Neural cell (in vitro differentiated cells): ENCODE data around the gene MED27. TPM values are rescaled to one million over a fixed set of nuclear protein-coding genes. Genes with fewer than 3 reads are reported as not detected.

ENCODE experiments used
- H2AFZ ChIP-seq: fragments of 200-600, 300-800 bp; sonication (generic), shearing (Covaris generic); 2 replicates; pipeline ENCODE4 v1.6.0; 2014; ENCODE audit warnings: low read depth, mild to moderate bottlenecking, antibody characterized with exemption, low read length, moderate library complexity
- H3F3A ChIP-seq: fragments of 200-600 bp; shearing (Covaris generic); 2 replicates; pipeline ENCODE4 v1.6.1; 2016; ENCODE audit warnings: mild to moderate bottlenecking, moderate library complexity, mixed read lengths, antibody characterized with exemption, low read length; ENCODE audit not compliant: insufficient read depth, poor library complexity, severe bottlenecking
- H3K27ac ChIP-seq: fragments of 200-600, 300-800 bp; sonication (generic), shearing (Covaris generic); 2 replicates; pipeline ENCODE4 v1.5.1; 2014; ENCODE audit warnings: mild to moderate bottlenecking, low read length, moderate library complexity
- H3K27me3 ChIP-seq: fragments of 300-800, 200-600 bp; sonication (generic), shearing (Covaris generic); 2 replicates; pipeline ENCODE4 v1.6.0; 2014; ENCODE audit warnings: mild to moderate bottlenecking, low read depth, low read length, moderate library complexity; ENCODE audit not compliant: insufficient read depth
- H3K36me3 ChIP-seq: fragments of 300-800, 200-600 bp; sonication (generic), shearing (Covaris generic); 2 replicates; pipeline ENCODE4 v1.5.1; 2014; ENCODE audit warnings: mild to moderate bottlenecking, antibody characterized with exemption, low read length, moderate library complexity; ENCODE audit not compliant: insufficient read depth
- H3K4me2 ChIP-seq: fragments of 300-800, 200-600 bp; sonication (generic), shearing (Covaris generic); 2 replicates; pipeline ENCODE4 v1.6.0; 2014; ENCODE audit warnings: mild to moderate bottlenecking, low read length
- H3K4me3 ChIP-seq: fragments of 300-800, 200-600 bp; sonication (generic), shearing (Covaris generic); 2 replicates; pipeline ENCODE4 v1.5.1; 2014; ENCODE audit warnings: mild to moderate bottlenecking, low read length, moderate library complexity
- H3K79me2 ChIP-seq: fragments of 200-600 bp; shearing (Covaris generic); replicated peaks from 2 replicates; pipeline ENCODE4 v1.6.0; 2014; ENCODE audit warnings: mild to moderate bottlenecking, low read length, moderate library complexity; ENCODE audit not compliant: insufficient read depth
- H3K9ac ChIP-seq: fragments of 300-800, 200-600 bp; sonication (generic), shearing (Covaris generic); 2 replicates; pipeline ENCODE4 v1.6.1; 2016; ENCODE audit warnings: mild to moderate bottlenecking, low read length, mixed read lengths
- H3K9me2 ChIP-seq: fragments of 200-600 bp; shearing (Covaris generic); 2 replicates; pipeline ENCODE4 v1.6.1; 2016; ENCODE audit warnings: mild to moderate bottlenecking, low read length, mixed read lengths; ENCODE audit not compliant: insufficient read depth
- H3K9me3 ChIP-seq: fragments of 200-600, 300-800 bp; sonication (generic), shearing (Covaris generic); 2 replicates; pipeline ENCODE4 v1.6.1; 2016; ENCODE audit warnings: mild to moderate bottlenecking, mixed run types, low read length, moderate library complexity, mixed read lengths
- H4K20me1 ChIP-seq: fragments of 200-600 bp; shearing (Covaris generic); 2 replicates; pipeline ENCODE4 v1.6.1; 2016; ENCODE audit warnings: mild to moderate bottlenecking, mixed run types; ENCODE audit not compliant: insufficient read depth
- CTCF ChIP-seq: fragments of 450-650 bp; IDR thresholded peaks from 2 replicates; pipeline ENCODE4 v1.5.1; 2014; ENCODE audit warnings: antibody characterized with exemption, mild to moderate bottlenecking, moderate library complexity; ENCODE audit not compliant: poor library complexity, severe bottlenecking
- EP300 ChIP-seq: fragments of 450-650 bp; conservative IDR thresholded peaks from 2 replicates; pipeline ENCODE4 v1.6.1; 2014; ENCODE audit warnings: antibody characterized with exemption, mild to moderate bottlenecking, moderate library complexity; ENCODE audit not compliant: poor library complexity, severe bottlenecking
- EZH2 ChIP-seq: fragments of 200-600, 300-800 bp; shearing (Covaris generic), sonication (generic); IDR thresholded peaks from 2 replicates; pipeline ENCODE4 v1.6.1; 2014; ENCODE audit warnings: antibody characterized with exemption, low read length, borderline replicate concordance, mild to moderate bottlenecking; ENCODE audit not compliant: insufficient read depth, poor library complexity, severe bottlenecking
- MXI1 ChIP-seq: fragments of 450-650 bp; conservative IDR thresholded peaks from 2 replicates; pipeline ENCODE4 v1.6.1; 2014; ENCODE audit warnings: antibody characterized with exemption, mild to moderate bottlenecking; ENCODE audit not compliant: poor library complexity, severe bottlenecking
- POLR2AphosphoS5 ChIP-seq: IDR thresholded peaks from 2 replicates; pipeline ENCODE4 v1.6.1; 2012
- RAD21 ChIP-seq: fragments of 450-650 bp; conservative IDR thresholded peaks from 2 replicates; pipeline ENCODE4 v1.6.1; 2014; ENCODE audit warnings: antibody characterized with exemption, mild to moderate bottlenecking, moderate library complexity
- SMC3 ChIP-seq: fragments of 450-650 bp; conservative IDR thresholded peaks from 2 replicates; pipeline ENCODE4 v1.6.1; 2014; ENCODE audit warnings: antibody characterized with exemption, mild to moderate bottlenecking, moderate library complexity; ENCODE audit not compliant: poor library complexity
- TAF1 ChIP-seq: IDR thresholded peaks from 2 replicates; pipeline ENCODE4 v1.6.1; 2012; ENCODE audit warnings: low read depth
- polyA plus RNA-seq: library from polyadenylated mRNA; depleted of rRNA; stranded (reverse); fragments of >200 nt; gene quantifications from 2 replicates; pipeline ENCODE4 v1.2.3, GENCODE V29; 2014
- TF ChIP-seq, protein P1 (sequence below): IDR thresholded peaks from 2 replicates; pipeline ENCODE4 v1.6.1; 2012; ENCODE audit warnings: borderline replicate concordance

The MED27 gene
- polyA plus RNA-seq, 1 donor from 2014 or later: 7.5 TPM

GRCh38 chr9:131959056-131959455, 120.6 kb downstream of the MED27 start:
- no peaks in the 10 kb centered on the region for H3K79me2 ChIP-seq
- no peaks in the 10 kb centered on the region for H4K20me1 ChIP-seq
- no peak overlapping the region for H3K4me3 ChIP-seq
- H3K9ac ChIP-seq: no peak overlapping the region
- TF ChIP-seq MXI1 (no peak), TAF1 (no peak), EZH2 (no peak)
- TF ChIP-seq, protein P1, sequence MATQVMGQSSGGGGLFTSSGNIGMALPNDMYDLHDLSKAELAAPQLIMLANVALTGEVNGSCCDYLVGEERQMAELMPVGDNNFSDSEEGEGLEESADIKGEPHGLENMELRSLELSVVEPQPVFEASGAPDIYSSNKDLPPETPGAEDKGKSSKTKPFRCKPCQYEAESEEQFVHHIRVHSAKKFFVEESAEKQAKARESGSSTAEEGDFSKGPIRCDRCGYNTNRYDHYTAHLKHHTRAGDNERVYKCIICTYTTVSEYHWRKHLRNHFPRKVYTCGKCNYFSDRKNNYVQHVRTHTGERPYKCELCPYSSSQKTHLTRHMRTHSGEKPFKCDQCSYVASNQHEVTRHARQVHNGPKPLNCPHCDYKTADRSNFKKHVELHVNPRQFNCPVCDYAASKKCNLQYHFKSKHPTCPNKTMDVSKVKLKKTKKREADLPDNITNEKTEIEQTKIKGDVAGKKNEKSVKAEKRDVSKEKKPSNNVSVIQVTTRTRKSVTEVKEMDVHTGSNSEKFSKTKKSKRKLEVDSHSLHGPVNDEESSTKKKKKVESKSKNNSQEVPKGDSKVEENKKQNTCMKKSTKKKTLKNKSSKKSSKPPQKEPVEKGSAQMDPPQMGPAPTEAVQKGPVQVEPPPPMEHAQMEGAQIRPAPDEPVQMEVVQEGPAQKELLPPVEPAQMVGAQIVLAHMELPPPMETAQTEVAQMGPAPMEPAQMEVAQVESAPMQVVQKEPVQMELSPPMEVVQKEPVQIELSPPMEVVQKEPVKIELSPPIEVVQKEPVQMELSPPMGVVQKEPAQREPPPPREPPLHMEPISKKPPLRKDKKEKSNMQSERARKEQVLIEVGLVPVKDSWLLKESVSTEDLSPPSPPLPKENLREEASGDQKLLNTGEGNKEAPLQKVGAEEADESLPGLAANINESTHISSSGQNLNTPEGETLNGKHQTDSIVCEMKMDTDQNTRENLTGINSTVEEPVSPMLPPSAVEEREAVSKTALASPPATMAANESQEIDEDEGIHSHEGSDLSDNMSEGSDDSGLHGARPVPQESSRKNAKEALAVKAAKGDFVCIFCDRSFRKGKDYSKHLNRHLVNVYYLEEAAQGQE: no peak
- H3K27ac ChIP-seq: no peak overlapping the region
- H3K9me2 ChIP-seq: no peaks in the 10 kb centered on the region
- H3K27me3 ChIP-seq: no peaks in the 10 kb centered on the region
- no peak overlapping the region for H2AFZ ChIP-seq
- no peaks in the 10 kb centered on the region for H3K36me3 ChIP-seq
- peaks cover 5% of the 10 kb centered on the region for H3F3A ChIP-seq
- H3K4me2 ChIP-seq: no peak overlapping the region
- no peaks in the 10 kb centered on the region for H3K9me3 ChIP-seq

DNA sequence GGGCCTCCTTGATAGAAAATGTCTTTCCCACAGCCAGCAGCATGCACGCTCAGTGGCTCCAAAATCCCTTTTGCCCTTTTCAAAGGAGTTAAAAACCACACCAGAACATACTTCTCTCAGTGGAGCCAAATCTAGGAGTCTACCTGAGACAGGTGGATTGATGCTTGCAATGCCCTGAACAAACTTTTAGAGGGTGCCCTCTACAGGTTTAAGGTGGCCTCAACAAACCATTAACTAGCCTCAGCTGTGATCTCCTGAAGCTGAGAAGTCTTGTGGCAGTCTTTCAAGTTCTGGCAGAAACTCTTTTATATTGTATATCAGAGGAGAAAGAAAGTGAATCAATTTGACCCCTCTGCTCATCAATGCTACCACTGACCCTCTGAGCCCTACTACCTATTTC, 125.4 kb downstream of the MED27 start:
- Histone ChIP-seq H4K20me1 (no peaks in the 10 kb centered on the region), H3K36me3 (no peaks in the 10 kb centered on the region), H3K9ac (no peak overlapping the region), H3K9me3 (no peaks in the 10 kb centered on the region), H3K79me2 (no peaks in the 10 kb centered on the region), H3K27ac (no peak overlapping the region), H3K4me3 (no peak overlapping the region), H3F3A (no peaks in the 10 kb centered on the region), H3K27me3 (no peaks in the 10 kb centered on the region), H2AFZ (no peak overlapping the region), H3K4me2 (no peak overlapping the region), H3K9me2 (no peaks in the 10 kb centered on the region)
- TF ChIP-seq CTCF: no peak
- no peak for TF ChIP-seq EP300
- TF ChIP-seq MXI1: no peak
- TF ChIP-seq POLR2AphosphoS5: no peak
- no peak for TF ChIP-seq TAF1
- TF ChIP-seq RAD21: no peak
- TF ChIP-seq, protein P1: no peak
- no peak for TF ChIP-seq EZH2
- TF ChIP-seq SMC3: no peak
